Peyer's patch (tissue), 4 donors: Measurements from ENCODE around the gene ADGRE3. TPM values are rescaled to one million over a fixed set of nuclear protein-coding genes. Genes with fewer than 3 reads are reported as not detected.

ENCODE experiments used
- DNase-seq, 3 donors: peaks; one replicate each; pipeline ENCODE4 v3.0.0-alpha.2; 2017 to 2019
- H3K27ac ChIP-seq, 4 donors: fragments of 200-600 bp; sonication (generic); one replicate each; pipeline ENCODE4 v1.5.1; 2016 to 2019
- H3K27me3 ChIP-seq, 2 donors: fragments of 200-600 bp; sonication (generic); one replicate each; pipeline ENCODE4 v1.5.1; 2019
- H3K36me3 ChIP-seq, 3 donors: fragments of 200-600 bp; sonication (generic); one replicate each; pipeline ENCODE4 v1.5.1; 2016 to 2019
- H3K4me1 ChIP-seq, 4 donors: fragments of 200-600 bp; sonication (generic); one replicate each; pipeline ENCODE4 v1.5.1; 2016 to 2019
- H3K4me3 ChIP-seq, 4 donors: fragments of 200-600 bp; sonication (generic); 1 replicate in 3 of 4; 2 replicates in 1 of 4; pipeline ENCODE4 v1.5.1; 2016 to 2019; ENCODE audit warnings: mild to moderate bottlenecking in 1 of 4
- H3K9me3 ChIP-seq, 4 donors: fragments of 200-600 bp; sonication (generic); one replicate each; pipeline ENCODE4 v1.5.1; 2016 to 2019; ENCODE audit warnings: mild to moderate bottlenecking in 1 of 4
- CTCF ChIP-seq, 6 experiments: fragments of 450-650 bp in 4 of 6; fragments of 200-600 bp in 2 of 6; sonication (generic) in 1 of 6; IDR thresholded peaks; one replicate each; pipeline ENCODE4 v1.5.1; 2017 to 2019; ENCODE audit warnings: antibody characterized with exemption in 6 of 6, mild to moderate bottlenecking in 3 of 6, moderate library complexity in 1 of 6
- POLR2A ChIP-seq, 2 donors: fragments of 450-650 bp; IDR thresholded peaks; one replicate each; pipeline ENCODE4 v1.5.1; 2017; ENCODE audit warnings: antibody characterized with exemption in 2 of 2, mild to moderate bottlenecking in 2 of 2, moderate library complexity in 2 of 2
- total RNA-seq, 4 donors: library from RNA; depleted of rRNA; stranded (reverse); fragments of >200 nt; gene quantifications; one replicate each; pipeline ENCODE4 v1.1.0, GENCODE V29; 2016

The ADGRE3 gene
- total RNA-seq, 4 donors from 2014 or later: not detected

- no peak overlapping the region for H3K27ac ChIP-seq
- DNase-seq: no peak
- TF ChIP-seq POLR2A (IDR thresholded peaks at IDR 0.05) (no peak), CTCF (IDR thresholded peaks at IDR 0.05) (no peak)
Observed at GRCh38 chr19:14669940-14670339, 4.7 kb downstream of the ADGRE3 start.

DNA sequence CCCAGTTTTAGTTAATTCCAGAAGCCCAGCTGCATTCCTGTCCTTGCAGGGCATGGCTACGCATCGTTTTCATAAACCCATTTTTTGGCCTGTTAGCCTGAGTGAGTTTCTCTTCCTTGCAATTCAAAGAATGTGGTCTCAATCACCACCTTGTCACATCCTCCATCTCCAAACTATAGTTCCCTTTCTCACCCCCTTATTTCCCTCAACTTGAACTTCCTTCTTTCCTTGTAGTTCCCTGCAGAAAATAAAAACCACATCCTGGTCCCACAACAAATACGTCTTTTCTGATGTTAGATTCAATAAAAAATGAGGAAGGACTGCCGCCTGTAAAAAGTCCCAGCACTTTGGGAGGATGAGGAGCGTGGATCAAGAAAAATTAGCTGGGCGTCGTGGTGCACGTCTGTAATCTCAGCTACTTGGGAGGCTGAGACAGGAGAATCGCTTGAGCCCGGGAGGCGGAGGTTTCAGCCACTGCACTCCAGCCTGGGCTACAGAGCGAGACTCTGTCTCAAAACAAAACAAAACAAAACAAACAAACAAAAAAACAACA is 13.2 kb downstream of the ADGRE3 start:
- no peaks in the 10 kb centered on the region for H3K4me1 ChIP-seq
- H3K9me3 ChIP-seq: no peaks in the 10 kb centered on the region
- H3K27me3 ChIP-seq: no peaks in the 10 kb centered on the region
- TF ChIP-seq POLR2A (IDR thresholded peaks at IDR 0.05) (no peak), CTCF (IDR thresholded peaks at IDR 0.05) (no peak)
- no peaks in the 10 kb centered on the region for H3K36me3 ChIP-seq
- H3K4me3 ChIP-seq: no peak overlapping the region
- H3K27ac ChIP-seq: no peak overlapping the region
- DNase-seq: no peak

More at GRCh38 chr19:14669940-14670339, 4.7 kb downstream of the ADGRE3 start:
- H3K27me3 ChIP-seq: no peaks in the 10 kb centered on the region
- no peaks in the 10 kb centered on the region for H3K36me3 ChIP-seq
- H3K9me3 ChIP-seq: no peaks in the 10 kb centered on the region
- no peaks in the 10 kb centered on the region for H3K4me1 ChIP-seq
- no peak overlapping the region for H3K4me3 ChIP-seq

- Histone ChIP-seq H3K27ac (no peak overlapping the region), H3K27me3 (no peaks in the 10 kb centered on the region), H3K9me3 (no peaks in the 10 kb centered on the region), H3K36me3 (no peaks in the 10 kb centered on the region), H3K4me1 (no peaks in the 10 kb centered on the region), H3K4me3 (no peak overlapping the region)
- DNase-seq: no peak
- TF ChIP-seq POLR2A (IDR thresholded peaks at IDR 0.05) (no peak), CTCF (IDR thresholded peaks at IDR 0.05) (no peak)
Observed at GRCh38 chr19:14659874-14660489, 14.7 kb downstream of the ADGRE3 start.

DNA sequence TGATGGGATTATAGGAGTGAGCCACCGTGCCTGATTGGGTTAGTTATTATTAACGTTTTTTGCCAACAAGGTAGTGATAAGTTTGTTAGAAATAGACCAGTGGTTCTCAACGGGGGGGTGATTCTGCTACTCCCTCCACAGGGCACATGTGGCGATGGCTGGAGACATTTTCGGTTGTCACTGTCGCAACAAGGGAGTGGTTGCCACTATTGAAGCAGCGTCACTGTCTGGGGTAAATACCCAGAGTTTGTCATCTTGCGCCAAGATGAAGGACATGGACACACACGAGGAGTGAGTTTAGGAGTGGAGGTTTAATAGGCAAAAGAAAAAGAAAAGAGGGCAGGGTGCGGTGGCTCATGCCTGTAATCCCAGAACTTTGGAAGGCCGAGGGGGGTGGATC is 18.9 kb downstream of the ADGRE3 start:
- H3K27ac ChIP-seq: no peak overlapping the region
- H3K4me1 ChIP-seq: no peaks in the 10 kb centered on the region
- no peaks in the 10 kb centered on the region for H3K27me3 ChIP-seq
- no peak for DNase-seq
- no peaks in the 10 kb centered on the region for H3K9me3 ChIP-seq
- no peaks in the 10 kb centered on the region for H3K36me3 ChIP-seq
- H3K4me3 ChIP-seq: no peak overlapping the region
- TF ChIP-seq POLR2A (IDR thresholded peaks at IDR 0.05): no peak
- TF ChIP-seq CTCF (IDR thresholded peaks at IDR 0.05): no peak

DNA sequence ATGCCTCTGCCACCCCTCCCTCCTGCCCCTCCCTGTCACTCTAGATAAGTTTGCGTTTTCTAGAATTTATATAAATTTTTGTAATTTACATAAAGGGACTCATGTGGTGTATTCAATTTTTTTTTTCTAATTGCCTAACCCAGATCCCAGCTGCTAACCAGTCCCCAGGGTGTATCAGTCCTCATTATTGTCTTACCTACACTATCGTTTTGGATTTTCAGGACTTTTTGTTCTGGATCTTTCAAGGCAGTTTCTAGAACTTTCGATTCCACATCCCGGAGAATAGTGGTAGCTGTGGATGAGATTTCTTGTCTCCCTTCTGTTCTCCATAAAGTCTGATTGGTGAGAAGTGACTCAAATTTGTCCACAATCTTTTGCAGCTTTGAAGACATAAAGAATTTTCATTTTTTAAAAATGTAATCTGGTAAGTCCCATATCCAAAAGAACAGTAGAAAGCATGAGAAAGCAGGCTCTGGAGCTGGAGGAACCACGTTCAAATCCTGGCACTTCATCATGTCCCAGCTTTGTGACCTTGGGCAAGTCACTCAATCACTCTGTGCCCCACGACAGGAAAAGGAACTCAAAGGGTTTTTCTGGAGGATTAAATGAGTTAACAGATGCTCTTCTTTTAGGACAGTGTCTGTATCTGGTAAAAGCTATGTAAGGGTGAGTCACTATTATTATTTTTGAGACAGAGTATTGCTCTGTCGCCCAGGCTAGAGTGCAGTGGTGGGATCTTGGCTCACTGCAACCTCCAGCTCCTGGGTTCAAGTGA is 19.7 kb downstream of the ADGRE3 start:
- Histone ChIP-seq H3K36me3 (no peaks in the 10 kb centered on the region), H3K27ac (no peak overlapping the region), H3K4me3 (no peak overlapping the region), H3K27me3 (no peaks in the 10 kb centered on the region), H3K4me1 (no peaks in the 10 kb centered on the region), H3K9me3 (no peaks in the 10 kb centered on the region)
- no peak for DNase-seq
- TF ChIP-seq POLR2A (IDR thresholded peaks at IDR 0.05) (no peak), CTCF (IDR thresholded peaks at IDR 0.05) (no peak)
